Stimulated activated CD4-positive, alpha-beta T cell treated with anti-CD3 and anti-CD28 coated beads, Interleukin-4, amount 100 ng/mL, for 24 hours (primary cell): Measurements from ENCODE around the gene MAFF.
A peak's percentile ranks its signal among the peaks of the same experiment; 100 is the strongest.
"Not testable (repeated sequence)": the region's sequence is repeated elsewhere in the genome, so short reads cannot be mapped to it uniquely, and the experiment has no call there.

ENCODE experiments used
- DNase-seq: peaks from one replicate; pipeline ENCODE4 v3.0.0-alpha.2; 2020

MAFF gene

GRCh38 chr22:38177926-38178604 lies 23.7 kb upstream of the MAFF start:
- DNase-seq, result no peak

DNA sequence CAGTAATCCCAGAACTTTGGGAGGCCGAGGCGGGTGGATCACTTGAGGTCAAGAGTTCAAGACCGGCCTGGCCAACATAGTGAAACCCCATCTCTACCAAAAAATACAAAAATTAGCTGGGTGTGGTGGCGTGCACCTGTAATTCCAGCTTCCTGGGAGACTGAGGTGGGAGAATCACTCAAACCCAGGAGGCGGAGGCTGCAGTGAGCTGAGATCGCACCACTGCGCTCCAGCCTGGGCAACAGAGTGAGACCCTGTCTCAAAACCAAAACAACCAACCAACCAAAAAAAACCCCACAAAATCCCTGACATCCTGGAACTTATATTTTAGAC lies 23.2 kb upstream of the MAFF start:
- DNase-seq, result not testable (repeated sequence)

DNA sequence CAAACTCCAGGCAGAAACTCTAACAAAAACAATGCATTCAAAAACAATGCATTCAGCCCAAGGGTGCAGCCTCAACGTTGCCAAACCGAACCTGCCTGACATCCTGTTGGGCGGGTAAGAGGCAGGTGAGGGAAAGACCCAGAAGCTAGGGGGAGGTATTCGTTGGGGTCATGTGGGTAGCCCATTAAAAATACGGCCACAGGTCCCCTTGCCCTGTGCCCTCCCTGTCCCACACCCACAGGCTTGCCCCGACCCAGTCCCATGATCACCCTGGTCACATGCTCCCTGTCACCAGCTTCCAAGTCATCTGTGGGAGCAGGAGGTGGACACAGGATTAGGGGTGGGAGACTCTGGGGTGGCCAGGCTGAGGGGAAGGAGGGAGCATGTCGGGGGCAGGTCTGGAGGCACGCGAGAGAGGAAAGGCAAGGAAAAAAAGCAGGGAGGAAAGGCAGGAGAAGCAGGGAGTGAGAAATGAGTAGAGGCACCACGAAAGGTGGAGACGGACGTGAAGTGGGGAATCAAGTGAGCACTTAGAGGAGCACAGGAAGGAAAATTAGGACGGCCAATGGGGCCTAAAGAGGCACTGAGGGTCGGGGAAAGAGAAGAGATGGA lies 20.8 kb upstream of the MAFF start:
- peak; percentile 20 for DNase-seq

DNA sequence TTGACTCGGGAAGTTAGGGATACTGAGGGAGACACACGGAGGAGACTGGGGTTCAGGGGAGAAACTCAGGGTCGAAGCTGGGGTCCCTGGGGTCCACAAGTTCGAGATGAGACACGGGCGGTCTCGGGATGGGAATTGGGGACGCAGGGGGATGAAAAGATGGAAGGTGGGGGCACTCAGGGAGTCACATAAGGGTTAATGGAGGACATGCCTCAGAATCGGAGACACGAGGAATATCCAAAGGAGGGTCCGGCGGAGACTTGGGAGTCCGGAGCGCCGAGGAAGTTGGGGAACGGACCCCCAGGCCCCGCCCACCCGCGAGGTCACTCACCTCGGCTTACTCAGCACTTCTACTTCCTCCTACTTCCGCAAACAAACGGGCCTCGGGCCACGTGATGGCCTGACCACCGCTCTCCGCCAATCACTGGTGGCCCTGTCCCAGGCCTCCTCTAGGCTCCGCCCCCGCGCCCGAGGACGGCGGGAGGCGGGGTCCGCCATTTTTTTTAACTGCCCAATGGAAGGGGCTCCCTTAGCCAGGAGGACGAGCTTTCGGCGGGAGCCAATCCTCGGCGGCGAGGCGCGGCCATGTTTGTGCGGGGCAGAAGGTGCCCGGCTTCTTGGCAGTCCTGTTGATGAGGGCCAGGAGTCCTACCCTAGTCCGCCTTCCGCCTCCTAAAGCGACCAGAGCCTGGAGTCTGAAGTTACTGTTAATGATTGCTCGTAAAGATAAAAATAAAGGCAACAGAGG lies 20.2 kb upstream of the MAFF start, which contains the start of gene PLA2G6:
Gene PLA2G6 (minus strand): TSS at position 378 of the 748 bp plus-strand sequence. CDS start 12,404 bp downstream, outside the sequence.
- peak; percentile 98 for DNase-seq

GRCh38 chr22:38184788-38185187 lies 17.0 kb upstream of the MAFF start:
- DNase-seq, result no peak

DNA sequence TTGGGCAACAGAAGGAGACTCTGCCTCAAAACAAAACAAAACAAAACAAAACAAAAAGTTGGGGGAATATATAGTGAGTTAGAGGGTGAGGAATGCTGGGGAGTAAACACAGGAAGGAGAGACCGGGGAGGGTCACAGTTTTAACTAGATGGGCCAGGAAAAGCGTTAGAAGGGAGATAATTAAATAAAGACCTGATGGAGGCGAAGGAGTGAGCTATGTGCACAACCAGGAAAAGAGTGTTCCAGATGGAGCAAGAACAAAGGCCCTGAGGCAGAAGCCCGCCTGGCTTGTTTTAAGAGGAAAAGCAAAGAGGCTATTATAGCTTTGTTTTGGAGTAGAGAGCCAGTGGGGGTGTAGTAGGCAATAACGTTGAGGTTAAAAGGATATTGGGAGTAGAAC lies 15.4 kb upstream of the MAFF start:
- no peak for DNase-seq

DNA sequence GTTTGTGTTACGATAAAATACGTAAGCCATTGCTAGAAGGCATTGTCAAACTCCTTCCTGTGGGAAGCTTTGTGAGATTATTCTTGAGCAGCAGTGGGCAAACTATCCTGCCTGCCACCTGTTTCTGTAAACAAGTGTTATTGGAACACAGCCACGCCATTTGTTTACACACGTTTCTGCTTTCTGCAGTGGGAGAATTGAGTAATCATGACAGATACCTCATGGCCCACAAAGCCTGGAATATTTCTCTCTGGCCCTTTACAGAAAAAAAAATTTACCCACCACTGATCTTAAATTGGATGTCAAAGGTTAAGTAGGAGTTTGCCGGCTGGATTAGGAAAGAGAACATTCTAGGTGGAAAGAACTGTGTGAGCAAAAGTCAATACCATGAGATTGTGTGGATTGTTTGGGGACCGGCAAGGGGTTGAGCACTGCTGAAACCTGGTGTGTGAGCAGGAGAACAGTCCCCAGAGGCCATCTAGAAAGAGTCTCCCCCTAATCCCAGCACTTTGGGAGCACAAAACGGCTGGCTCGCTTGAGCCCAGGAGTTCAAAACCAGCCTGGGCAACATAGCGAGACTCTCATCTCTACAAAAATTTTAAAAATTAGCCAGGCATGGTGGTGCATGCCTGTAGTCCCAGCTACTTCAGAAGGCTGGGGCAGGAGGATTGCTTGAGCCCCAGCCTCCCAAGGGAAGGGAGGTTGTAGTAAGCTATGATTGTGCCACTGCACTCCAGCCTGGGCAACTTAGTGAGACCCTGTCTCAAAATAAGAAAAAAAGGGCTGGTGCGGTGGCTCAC lies 14.2 kb upstream of the MAFF start:
- no peak for DNase-seq

- no peak for DNase-seq
Observed at GRCh38 chr22:38189104-38189503, 12.7 kb upstream of the MAFF start.

DNA sequence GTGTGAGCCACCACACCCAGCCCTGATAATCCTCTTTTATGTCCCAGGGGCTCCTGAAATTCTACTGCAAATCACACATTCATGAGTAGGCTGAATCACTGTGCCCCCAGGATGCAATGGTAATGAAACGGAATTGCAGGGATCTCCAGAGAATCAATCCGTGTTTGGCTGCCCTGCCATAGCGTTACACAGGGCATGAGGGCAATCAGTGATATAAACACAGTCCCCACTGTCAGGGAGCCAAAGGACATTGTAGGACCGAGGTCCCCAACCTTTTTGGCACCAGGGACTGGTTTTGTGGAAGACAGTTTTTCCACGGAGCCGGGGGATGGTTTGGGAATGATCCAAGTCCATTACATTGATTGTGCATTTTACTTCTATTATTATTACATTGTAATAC lies 11.2 kb upstream of the MAFF start:
- DNase-seq, result no peak

DNA sequence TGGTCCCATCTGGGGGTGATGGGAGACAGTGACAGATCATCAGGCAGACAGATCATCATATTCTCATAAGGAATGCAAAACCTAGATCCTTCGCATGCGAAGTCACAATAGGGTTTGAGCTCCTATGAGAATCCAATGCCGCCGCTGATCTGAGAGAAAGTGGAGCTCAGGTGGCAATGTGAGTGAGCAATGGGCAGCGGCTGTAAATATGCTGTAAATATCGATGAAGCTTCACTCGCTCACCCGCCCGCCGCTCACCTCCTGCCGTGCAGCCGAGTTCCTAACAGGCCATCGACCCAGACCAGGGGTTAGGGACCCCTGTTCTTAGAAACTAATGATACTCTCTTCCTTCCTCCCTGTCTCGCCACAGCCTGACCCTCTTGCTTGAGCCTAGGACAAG lies 10.7 kb upstream of the MAFF start:
- DNase-seq, result no peak

GRCh38 chr22:38191731-38192474 lies 9.9 kb upstream of the MAFF start:
- DNase-seq, result no peak

GRCh38 chr22:38192475-38192863 lies 9.3 kb upstream of the MAFF start:
- DNase-seq, result no peak

GRCh38 chr22:38193580-38193979 lies 8.2 kb upstream of the MAFF start:
- DNase-seq, result no peak

DNA sequence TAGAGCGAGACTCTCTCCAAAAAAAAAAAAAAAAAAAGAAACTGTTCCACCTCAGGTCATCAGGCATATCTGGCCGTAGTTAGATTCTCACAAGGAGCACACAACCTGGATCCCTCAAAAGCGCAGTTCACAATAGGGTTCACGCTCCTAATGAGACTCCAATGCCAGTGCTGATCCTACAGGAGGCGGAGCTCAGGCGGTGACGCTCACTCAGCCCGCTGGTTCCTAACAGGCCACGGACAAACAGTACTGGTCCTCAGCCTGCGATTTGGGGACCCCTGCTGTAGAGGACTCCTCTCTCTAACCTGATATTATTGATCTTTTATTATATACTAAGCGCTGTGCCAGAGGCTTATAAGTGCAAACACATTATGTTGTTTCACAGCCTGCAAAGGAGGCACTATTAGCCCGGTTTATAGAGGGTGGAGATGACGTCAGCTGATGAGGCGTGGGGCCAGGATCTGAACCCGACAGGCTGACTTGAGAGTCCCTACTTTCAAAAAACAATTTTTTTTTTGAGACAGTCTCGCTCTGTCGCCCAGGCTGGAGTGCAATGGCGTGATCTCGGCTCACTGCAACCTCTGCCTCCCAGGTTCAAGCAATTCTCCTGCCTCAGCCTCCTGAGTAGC lies 4.9 kb upstream of the MAFF start:
- no peak for DNase-seq

DNA sequence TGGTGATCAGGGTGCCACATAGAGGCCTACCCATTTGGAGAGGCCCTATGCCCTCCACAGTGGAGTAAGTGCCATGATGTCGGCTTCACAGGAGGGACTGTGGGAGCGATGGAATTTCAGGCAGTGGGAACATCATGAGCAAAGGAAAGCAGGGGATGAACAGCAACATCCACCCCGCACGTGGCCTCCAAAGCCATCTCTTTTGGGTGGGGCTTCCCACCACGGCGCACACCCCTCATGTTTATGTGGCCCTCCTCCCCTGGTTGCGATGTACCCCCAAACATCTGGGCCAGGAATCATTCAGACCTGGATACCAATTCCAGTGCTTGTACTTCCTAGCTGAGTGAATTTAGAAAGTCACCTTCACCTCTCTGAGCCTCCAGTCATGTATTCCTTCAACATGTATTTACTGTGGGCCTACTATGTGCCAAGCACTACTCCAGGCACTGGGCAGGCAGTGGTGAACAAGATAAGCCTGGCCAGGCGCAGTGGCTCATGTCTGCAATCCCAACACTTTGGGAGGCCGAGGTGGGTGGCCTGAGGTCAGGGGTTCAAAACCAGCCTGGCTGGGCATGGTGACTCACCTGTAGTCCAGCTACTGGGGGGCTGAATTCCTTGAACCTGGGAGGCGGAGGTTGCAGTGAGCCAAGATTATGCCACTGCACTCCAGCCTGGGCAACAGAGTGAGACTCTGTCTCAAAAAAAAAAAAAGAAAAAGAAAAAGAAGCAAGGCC lies 1.8 kb upstream of the MAFF start:
- no peak for DNase-seq

- DNase-seq, result no peak
Observed at GRCh38 chr22:38201371-38201710, 453 bp upstream of the MAFF start.

GRCh38 chr22:38202437-38203089 lies 769 bp downstream of the MAFF start:
- peak; percentile 54 for DNase-seq

DNA sequence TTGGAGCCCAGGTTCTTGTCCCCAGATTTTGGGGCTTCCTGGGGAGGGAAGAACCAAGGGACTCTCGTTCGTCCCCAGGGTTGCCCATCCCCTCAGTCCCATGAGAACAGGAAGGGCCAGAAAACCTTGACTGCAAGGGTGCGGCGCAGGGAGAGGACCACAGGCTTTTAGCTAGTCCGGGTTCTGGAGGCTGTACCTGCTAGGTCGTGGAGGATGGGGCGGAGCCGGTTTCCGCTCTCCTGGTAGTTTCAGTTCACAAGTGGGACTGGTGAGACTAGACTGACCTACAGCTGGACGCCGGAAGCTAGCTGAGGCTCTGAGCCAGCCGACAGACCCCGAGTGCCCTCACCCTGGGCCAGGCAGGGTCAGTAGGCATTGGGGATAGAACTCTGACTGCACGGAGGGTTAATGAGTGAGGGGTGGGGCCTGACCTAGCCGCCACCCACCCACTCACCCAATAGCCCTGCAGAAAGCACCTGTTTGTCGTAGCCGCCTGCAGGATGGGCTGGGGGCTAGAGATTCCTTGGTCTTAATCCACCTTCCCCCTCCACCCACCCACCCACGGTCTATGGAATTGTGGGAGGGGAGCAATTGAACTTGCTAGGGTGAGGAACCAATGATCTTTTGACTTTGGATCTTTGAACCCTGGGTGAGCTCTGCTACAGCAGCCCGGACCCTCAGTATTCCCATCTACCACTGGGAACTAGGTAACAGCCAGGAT lies 1.5 kb downstream of the MAFF start:
- DNase-seq, result peak; percentile 29

DNA sequence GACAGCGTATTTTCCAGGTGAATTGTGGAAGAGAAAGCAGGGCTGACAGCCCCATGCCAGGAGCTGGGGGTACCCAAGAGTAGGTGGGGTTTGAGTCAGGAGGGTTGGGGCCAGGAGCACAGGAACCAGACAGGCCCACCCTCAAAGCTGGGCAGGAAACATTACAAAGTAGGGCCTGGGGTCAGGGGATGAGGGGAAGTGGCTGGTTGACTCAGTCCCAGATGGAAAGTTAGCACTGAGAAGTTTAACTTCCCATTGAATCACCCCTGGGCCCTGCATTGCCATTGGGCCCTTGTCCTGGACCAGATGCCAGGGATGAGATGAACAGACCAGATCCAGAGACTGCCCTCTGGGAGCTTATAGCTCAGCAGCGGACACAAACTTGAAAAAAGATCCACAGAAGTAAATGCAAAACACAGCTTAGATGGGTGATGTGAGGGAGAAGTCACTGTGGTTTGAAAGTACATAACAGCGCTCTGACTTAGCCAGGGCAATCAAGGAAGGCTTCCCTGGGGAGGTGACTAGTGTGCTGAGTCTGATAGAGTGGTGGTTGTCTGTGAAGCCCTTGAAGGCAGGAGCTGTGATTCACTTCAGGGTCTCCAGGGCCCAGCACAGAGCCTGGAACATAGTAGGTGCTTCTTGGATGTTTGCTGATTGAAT lies 2.2 kb downstream of the MAFF start:
- DNase-seq, result no peak

GRCh38 chr22:38204784-38205183 lies 3.0 kb downstream of the MAFF start:
- DNase-seq, result no peak
